CD4-positive, alpha-beta T cell treated with Interleukin-21 for 1 hour (primary cell): Measurements from ENCODE around the gene ZNF672.

Experiments
- DNase-seq: peaks from one replicate; pipeline ENCODE4 v3.0.0-alpha.2; 2020

Gene ZNF672

DNA sequence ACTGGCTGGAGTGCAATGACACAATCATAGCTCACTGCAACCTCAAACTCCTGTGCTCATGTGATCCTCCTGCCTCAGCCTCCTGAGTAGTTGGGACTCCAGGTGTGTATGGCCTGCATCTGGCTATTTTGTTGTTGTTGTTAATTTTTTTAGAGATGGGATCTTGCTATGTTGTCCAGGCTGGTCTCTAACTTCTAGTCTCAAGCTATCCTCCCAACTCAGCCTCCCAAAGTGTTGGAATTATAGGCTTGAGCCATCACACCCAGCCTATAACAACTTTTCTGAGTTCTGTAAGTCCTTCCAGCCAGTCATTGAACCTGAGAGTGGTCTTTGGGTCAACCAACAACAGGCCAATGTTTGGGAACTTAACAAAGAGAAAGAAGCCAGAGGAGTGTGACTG, 56.8 kb downstream of the ZNF672 start:
- DNase-seq, result no peak

- no peak for DNase-seq
Observed at GRCh38 chr1:248897412-248898337, 59.7 kb downstream of the ZNF672 start.
